Karpas-422 (cell line): ENCODE measurements around the gene MTHFS. TPM values are rescaled to one million over a fixed set of nuclear protein-coding genes. Genes with fewer than 3 reads are reported as not detected.

Experiments used
- DNase-seq: peaks from one replicate; pipeline ENCODE4 v3.0.0-alpha.2; 2015
- H2AFZ ChIP-seq: fragments of 200-600 bp; sonication (generic); 2 replicates; pipeline ENCODE4 v1.6.1; 2014; ENCODE audit warnings: antibody characterized with exemption, low read length, mixed read lengths
- H3K27ac ChIP-seq: fragments of 200-600 bp; sonication (generic); 2 replicates; pipeline ENCODE4 v1.5.1; 2014; ENCODE audit warnings: mild to moderate bottlenecking, low read length, moderate library complexity
- H3K27me3 ChIP-seq: fragments of 200-600 bp; sonication (generic); 2 replicates; pipeline ENCODE4 v1.6.1; 2014; ENCODE audit warnings: low read length, mixed read lengths
- H3K36me3 ChIP-seq: fragments of 200-600 bp; sonication (generic); 2 replicates; pipeline ENCODE4 v1.6.1; 2014; ENCODE audit warnings: low read length, mixed read lengths; ENCODE audit not compliant: insufficient read depth
- H3K4me1 ChIP-seq: fragments of 200-600 bp; sonication (generic); 2 replicates; pipeline ENCODE4 v1.6.1; 2014; ENCODE audit warnings: mild to moderate bottlenecking, low read length, mixed read lengths
- H3K4me2 ChIP-seq: fragments of 200-600 bp; sonication (generic); 2 replicates; pipeline ENCODE4 v1.6.1; 2014; ENCODE audit warnings: low read length, low read depth, mild to moderate bottlenecking; ENCODE audit not compliant: poor library complexity, severe bottlenecking
- H3K4me3 ChIP-seq: fragments of 200-600 bp; sonication (generic); 2 replicates; pipeline ENCODE4 v1.5.1; 2014; ENCODE audit warnings: mild to moderate bottlenecking, antibody characterized with exemption, low read length, mixed read lengths
- H3K79me2 ChIP-seq: fragments of 200-600 bp; sonication (generic); 2 replicates; pipeline ENCODE4 v1.6.1; 2014; ENCODE audit warnings: mild to moderate bottlenecking, low read length, mixed read lengths
- H3K9ac ChIP-seq: fragments of 200-600 bp; sonication (generic); 2 replicates; pipeline ENCODE4 v1.6.0; 2014; ENCODE audit warnings: low read length
- H3K9me2 ChIP-seq: fragments of 200-600 bp; sonication (generic), shearing (Covaris generic); replicated peaks from 2 replicates; pipeline ENCODE4 v1.6.0; 2014; ENCODE audit warnings: mild to moderate bottlenecking, low read length, moderate library complexity; ENCODE audit not compliant: insufficient read depth
- H3K9me3 ChIP-seq: fragments of 300-700, 200-600 bp; sonication (generic); 2 replicates; pipeline ENCODE4 v1.6.1; 2014; ENCODE audit warnings: low read length, mixed read lengths
- H4K20me1 ChIP-seq: fragments of 200-600 bp; sonication (generic); 2 replicates; pipeline ENCODE4 v1.6.1; 2014; ENCODE audit warnings: mild to moderate bottlenecking, antibody characterized with exemption, low read length, low read depth; ENCODE audit not compliant: insufficient read depth
- total RNA-seq: library from RNA; depleted of rRNA; stranded (reverse); fragments of >200 nt; shearing (Covaris generic); gene quantifications from 2 replicates; pipeline ENCODE4 v1.2.3, GENCODE V29; 2014; ENCODE audit warnings: low replicate concordance

MTHFS gene
- total RNA-seq, 1 experiment from 2014 or later = 35.5 TPM

DNA sequence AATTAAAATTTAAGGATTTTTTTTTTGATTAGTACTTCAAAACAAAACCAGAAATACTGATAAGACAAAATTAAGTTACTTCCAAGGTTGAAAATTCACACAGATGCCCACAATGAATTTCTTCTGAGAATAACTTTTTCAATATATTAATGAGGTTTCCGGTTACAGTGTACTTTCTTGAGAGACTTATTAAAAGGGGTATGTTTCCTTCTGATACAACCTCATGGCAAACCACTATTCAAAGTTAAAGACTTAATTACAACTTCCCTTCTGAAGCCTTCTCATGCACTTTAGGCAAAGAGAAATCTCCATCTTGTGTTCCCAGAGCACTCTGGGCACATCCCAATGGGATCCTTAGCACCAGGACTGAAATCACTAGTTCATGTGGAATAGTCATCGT is 36.2 kb downstream of the MTHFS start:
- Histone ChIP-seq H3K36me3 (peaks cover 18% of the 10 kb centered on the region; the same call in 1 of the 2 replicates), H3K4me1 (peaks cover 6% of the 10 kb centered on the region; the same call in 1 of the 2 replicates), H3K27me3 (no peaks in the 10 kb centered on the region), H3K4me2 (no peak overlapping the region), H3K9me3 (no peaks in the 10 kb centered on the region), H3K9me2 (no peaks in the 10 kb centered on the region), H3K9ac (no peak overlapping the region), H2AFZ (no peak overlapping the region), H3K79me2 (peaks cover 93% of the 10 kb centered on the region), H4K20me1 (no peaks in the 10 kb centered on the region), H3K4me3 (no peak overlapping the region), H3K27ac (no peak overlapping the region)
- no peak for DNase-seq

DNA sequence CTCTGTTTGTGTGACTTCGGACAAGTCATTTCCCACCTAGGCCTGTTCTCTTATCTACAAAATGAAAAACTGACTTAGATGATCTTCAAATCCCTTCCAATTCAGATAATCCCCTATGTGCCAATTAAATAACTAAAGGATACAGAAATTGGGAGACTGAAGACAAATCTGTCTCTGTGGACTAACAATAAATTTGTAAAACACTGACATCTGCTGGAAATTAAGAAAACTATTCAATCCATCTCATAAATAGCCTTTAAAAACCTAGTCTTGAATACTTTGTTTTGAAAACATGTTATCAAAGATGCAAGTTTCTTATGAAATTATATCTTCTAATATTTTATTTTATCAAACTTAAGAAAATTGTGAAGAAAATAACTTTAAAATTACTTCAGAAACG is 38.3 kb downstream of the MTHFS start:
- no peak overlapping the region for H3K4me2 ChIP-seq
- no peak overlapping the region for H3K4me3 ChIP-seq
- no peaks in the 10 kb centered on the region for H4K20me1 ChIP-seq

DNA sequence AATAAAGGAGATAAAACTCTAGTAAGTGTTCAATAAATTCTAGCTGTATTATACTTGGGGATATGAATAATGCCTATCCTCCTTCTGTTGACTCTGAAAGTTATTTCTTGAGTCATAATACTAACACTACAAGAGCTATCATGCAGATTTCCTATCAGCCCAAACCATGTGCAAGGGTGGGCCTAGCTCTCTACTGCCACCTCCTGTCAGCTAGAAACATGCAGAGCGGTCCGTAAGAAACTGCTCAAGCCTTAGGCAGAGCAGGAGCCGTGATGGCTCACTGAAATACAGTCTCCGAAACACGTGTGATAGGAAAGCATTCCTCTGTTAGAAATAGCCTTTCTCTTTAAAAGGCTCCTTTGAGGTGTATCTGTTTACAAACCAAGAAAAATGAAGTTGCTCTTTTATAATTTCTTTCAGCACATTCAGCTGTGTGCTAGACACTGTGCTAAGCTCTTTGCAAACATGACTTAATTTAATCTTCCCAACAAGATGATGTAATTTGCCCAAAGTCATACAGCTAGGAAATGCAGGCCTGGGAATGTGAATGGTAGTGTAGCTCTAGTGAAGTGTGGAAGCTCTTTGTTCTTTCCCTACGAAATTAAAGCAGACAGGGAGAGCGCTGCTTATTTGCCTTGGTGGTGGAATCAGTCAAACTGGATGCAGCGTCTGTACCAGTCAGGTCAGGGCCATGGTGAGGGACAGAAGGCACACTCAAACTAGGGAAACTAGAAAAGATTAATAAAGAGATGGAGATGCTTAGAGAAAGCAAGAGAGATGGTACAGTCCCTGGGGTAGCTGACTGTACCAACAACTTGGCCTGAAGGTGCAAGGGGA is 43.1 kb downstream of the MTHFS start:
- Histone ChIP-seq H3K79me2 (peaks cover 77% of the 10 kb centered on the region), H2AFZ (no peak overlapping the region), H3K9ac (no peak overlapping the region), H3K9me3 (no peaks in the 10 kb centered on the region), H3K4me3 (no peak overlapping the region), H3K4me2 (no peak overlapping the region), H4K20me1 (no peaks in the 10 kb centered on the region), H3K4me1 (peaks cover 12% of the 10 kb centered on the region), H3K9me2 (no peaks in the 10 kb centered on the region), H3K27ac (no peak overlapping the region), H3K36me3 (peaks cover 7% of the 10 kb centered on the region; the same call in 1 of the 2 replicates), H3K27me3 (no peaks in the 10 kb centered on the region)
- peak; percentile 89 for DNase-seq

More for the DNA sequence above, 38.3 kb downstream of the MTHFS start:
- Histone ChIP-seq H3K4me1 (peaks cover 11% of the 10 kb centered on the region), H3K9ac (no peak overlapping the region), H3K9me2 (no peaks in the 10 kb centered on the region), H3K27me3 (no peaks in the 10 kb centered on the region), H3K36me3 (peaks cover 7% of the 10 kb centered on the region; the same call in 1 of the 2 replicates), H3K79me2 (peaks cover 78% of the 10 kb centered on the region), H3K9me3 (no peaks in the 10 kb centered on the region), H3K27ac (no peak overlapping the region), H2AFZ (no peak overlapping the region)
- no peak for DNase-seq

DNA sequence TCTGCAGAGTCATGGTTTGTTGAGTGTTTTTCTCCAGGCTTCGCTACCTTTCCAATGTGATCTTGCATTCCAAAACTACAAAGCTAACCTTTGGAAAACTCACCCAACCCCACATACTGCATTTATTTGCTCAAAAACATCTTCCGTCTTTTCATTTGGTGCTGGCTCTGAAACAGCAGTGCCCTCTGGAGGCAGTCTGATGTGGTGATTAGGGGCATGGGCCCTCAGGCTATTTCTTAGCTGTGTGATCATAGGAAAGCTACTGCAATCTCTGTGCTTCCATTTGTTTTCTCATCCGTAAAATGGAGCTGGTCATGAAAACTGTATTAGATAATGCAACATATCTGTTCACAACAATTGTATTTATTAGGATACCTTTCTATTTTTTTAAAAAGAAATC is 47.0 kb downstream of the MTHFS start:
- H3K9me2 ChIP-seq = no peaks in the 10 kb centered on the region
- no peaks in the 10 kb centered on the region for H3K9me3 ChIP-seq
- H3K36me3 ChIP-seq = peaks cover 6% of the 10 kb centered on the region; the same call in 1 of the 2 replicates
- DNase-seq = peak; percentile 64
- peaks cover 12% of the 10 kb centered on the region for H3K4me1 ChIP-seq
- no peak overlapping the region for H3K27ac ChIP-seq
- no peak overlapping the region for H3K4me3 ChIP-seq
- peaks cover 84% of the 10 kb centered on the region for H3K79me2 ChIP-seq
- H3K27me3 ChIP-seq = no peaks in the 10 kb centered on the region
- no peak overlapping the region for H3K9ac ChIP-seq
- H3K4me2 ChIP-seq = no peak overlapping the region
- H4K20me1 ChIP-seq = no peaks in the 10 kb centered on the region
- no peak overlapping the region for H2AFZ ChIP-seq

DNA sequence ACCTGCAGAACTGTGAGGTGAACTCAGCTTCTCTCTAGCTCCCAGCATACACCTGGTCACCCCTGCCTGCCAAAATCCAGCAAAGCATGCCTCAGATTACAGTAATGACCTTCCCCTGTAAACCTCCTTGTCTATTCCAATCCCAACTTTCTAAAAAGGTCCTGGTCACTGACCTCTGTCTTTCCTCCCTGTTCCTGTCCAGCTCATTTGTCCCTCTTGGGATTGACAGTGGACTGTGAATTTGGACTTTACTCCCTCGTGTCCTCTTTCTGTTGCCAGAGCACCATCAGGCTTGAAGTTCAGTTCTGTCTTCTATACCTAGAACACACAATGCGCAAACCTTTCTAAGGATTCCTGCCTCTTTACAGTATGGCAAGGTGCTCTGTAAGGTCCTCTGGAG is 50.3 kb downstream of the MTHFS start:
- Histone ChIP-seq H3K9me3 (no peaks in the 10 kb centered on the region), H3K79me2 (peaks cover 76% of the 10 kb centered on the region), H3K4me1 (no peaks in the 10 kb centered on the region), H3K9me2 (no peaks in the 10 kb centered on the region), H3K9ac (no peak overlapping the region), H2AFZ (no peak overlapping the region), H3K36me3 (peaks cover 15% of the 10 kb centered on the region; the same call in 1 of the 2 replicates), H3K4me3 (no peak overlapping the region), H3K27me3 (no peaks in the 10 kb centered on the region), H3K4me2 (no peak overlapping the region), H4K20me1 (no peaks in the 10 kb centered on the region), H3K27ac (no peak overlapping the region)
- no peak for DNase-seq

DNA sequence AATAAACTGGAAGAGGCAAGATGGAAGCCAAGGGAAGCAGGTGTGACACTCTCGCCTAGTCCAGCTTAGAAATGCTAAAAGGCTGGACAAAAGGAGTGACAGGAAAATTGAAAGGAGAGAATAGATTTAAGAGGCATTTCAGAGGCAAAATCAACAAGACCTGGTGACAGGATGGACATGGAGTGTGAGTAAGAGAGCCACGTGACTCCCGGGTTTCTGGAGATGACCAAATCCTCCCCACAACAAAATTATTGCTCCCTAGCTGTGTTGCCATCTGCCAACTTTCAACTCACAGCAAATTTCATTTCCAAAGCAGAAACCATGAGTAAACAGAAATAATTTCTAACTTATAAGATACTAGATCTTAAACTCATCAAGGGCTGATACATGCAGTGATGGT is 52.6 kb downstream of the MTHFS start:
- Histone ChIP-seq H3K9me3 (no peaks in the 10 kb centered on the region), H3K4me3 (no peak overlapping the region), H3K79me2 (peaks cover 63% of the 10 kb centered on the region), H3K4me2 (no peak overlapping the region), H3K27ac (no peak overlapping the region), H3K9me2 (no peaks in the 10 kb centered on the region), H3K27me3 (no peaks in the 10 kb centered on the region), H3K36me3 (peaks cover 19% of the 10 kb centered on the region; the same call in 1 of the 2 replicates), H4K20me1 (no peaks in the 10 kb centered on the region), H3K9ac (no peak overlapping the region), H3K4me1 (no peaks in the 10 kb centered on the region), H2AFZ (no peak overlapping the region)
- no peak for DNase-seq

DNA sequence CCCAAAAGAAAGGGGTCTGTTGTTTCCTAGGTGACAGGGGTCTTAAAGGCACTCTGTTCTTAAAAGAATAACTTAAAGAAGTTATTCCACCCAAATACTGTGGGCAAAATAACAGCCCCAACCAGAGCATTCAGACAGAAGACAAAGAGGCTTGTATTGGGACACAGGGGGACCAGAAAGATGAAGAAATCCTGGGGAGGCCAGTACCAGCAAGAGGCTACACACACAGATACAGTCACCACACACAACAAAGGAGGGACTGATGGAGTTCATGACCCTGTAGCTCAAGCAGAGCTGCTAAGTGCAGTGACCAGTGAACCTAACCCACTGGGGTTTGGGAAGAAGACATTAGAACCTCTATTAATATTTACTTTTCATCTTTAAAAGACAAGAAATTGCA is 59.0 kb downstream of the MTHFS start:
- Histone ChIP-seq H4K20me1 (0 out of 2 replicates have a peak, but pooled peaks cover 5% of the 10 kb centered on the region), H3K4me1 (peaks cover 28% of the 10 kb centered on the region), H3K9ac (no peak overlapping the region), H3K27me3 (no peaks in the 10 kb centered on the region), H3K36me3 (peaks cover 13% of the 10 kb centered on the region; the same call in 1 of the 2 replicates), H2AFZ (no peak overlapping the region), H3K4me2 (no peak overlapping the region), H3K4me3 (no peak overlapping the region), H3K9me3 (no peaks in the 10 kb centered on the region), H3K9me2 (no peaks in the 10 kb centered on the region), H3K79me2 (peaks cover 37% of the 10 kb centered on the region), H3K27ac (no peak overlapping the region)
- no peak for DNase-seq

DNA sequence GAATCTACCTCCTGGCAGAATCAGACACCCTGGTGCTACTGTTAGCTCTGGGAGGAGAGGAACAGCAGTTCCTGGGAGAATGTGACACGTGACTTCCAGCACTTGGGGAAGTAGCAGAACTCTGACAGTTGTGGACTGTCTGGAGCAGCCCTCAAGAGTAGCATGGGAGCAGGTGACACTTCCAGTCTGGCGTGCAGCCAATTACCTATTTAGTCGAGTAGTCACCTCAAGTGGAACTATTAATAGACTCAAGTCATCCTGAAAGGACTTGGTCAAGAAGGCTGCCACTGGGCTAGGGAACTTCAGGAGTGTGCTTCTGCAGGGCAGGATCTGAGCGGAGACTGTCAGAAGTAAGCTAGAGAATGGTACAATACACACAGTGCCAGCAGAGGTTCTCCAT is 62.3 kb downstream of the MTHFS start:
- Histone ChIP-seq H3K9me2 (no peaks in the 10 kb centered on the region), H2AFZ (no peak overlapping the region), H3K4me2 (no peak overlapping the region), H3K4me3 (no peak overlapping the region), H3K4me1 (peaks cover 34% of the 10 kb centered on the region), H4K20me1 (0 out of 2 replicates have a peak, but pooled peaks cover 5% of the 10 kb centered on the region), H3K9me3 (no peaks in the 10 kb centered on the region), H3K9ac (no peak overlapping the region), H3K27me3 (no peaks in the 10 kb centered on the region), H3K36me3 (peaks cover 9% of the 10 kb centered on the region; the same call in 1 of the 2 replicates), H3K27ac (no peak overlapping the region; the same call in 1 of the 2 replicates), H3K79me2 (peaks cover 27% of the 10 kb centered on the region)
- no peak for DNase-seq
